ENCODE measurements around the gene SUN1.

DNA sequence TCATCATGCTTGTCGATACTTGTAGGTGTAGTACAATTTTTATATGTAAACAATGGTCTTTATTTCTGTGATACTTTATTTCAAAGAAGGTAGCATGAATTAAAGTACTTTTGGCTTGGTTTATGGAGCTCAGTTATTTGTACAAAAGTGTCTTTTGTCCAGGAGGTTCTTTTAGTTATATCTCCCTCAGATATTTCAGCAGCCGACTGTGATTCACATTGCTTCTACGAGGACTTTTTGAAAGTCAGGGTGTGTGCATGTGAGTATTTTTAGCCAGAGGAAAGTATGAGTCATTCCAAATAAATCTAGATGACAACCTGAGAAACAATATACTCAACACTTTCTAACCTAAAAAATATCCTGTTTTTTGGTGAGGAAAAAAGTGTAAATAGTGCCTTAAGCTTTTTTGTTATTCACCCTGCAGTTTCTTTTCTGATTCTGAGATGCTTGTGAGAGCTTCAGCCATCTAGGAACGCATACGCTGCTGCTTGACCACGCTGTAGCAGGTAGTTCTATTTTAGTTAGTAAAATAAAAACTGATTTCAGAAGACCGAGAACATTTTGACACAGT, 595 bp upstream of the SUN1 start:
- TF ChIP-seq CTCF (IDR thresholded peaks at IDR 0.05) = no peak
- peak in 1 of 3 donors; percentile 26 for TF ChIP-seq POLR2AphosphoS5 (IDR thresholded peaks at IDR 0.05)

Data from suprapubic skin (tissue), 3 donors.